Neutrophil (primary cell): Measurements from ENCODE around the gene HSPG2.

Experiments used
- H3K27ac ChIP-seq: fragments of 200-600 bp; sonication (generic); 2 replicates; pipeline ENCODE4 v1.5.1; 2016; ENCODE audit warnings: mild to moderate bottlenecking, moderate library complexity
- H3K27me3 ChIP-seq: fragments of 200-600 bp; sonication (generic); 2 replicates; pipeline ENCODE4 v1.6.0; 2016; ENCODE audit warnings: mild to moderate bottlenecking
- H3K36me3 ChIP-seq: fragments of 200-600 bp; sonication (generic); 2 replicates; pipeline ENCODE4 v1.5.1; 2017
- H3K4me1 ChIP-seq, 2 experiments: fragments of 200-600 bp in 1 of 2; sonication (generic) in 1 of 2; 1 replicate in 1 of 2; 2 replicates in 1 of 2; pipeline versions ENCODE4 v1.5.1 to v1.6.1; 2013 to 2016; ENCODE audit warnings: low read depth in 1 of 2, low read length in 1 of 2, mild to moderate bottlenecking in 1 of 2, moderate library complexity in 1 of 2; ENCODE audit not compliant: control insufficient read depth in 1 of 2, insufficient read depth in 1 of 2
- H3K4me3 ChIP-seq, 2 experiments: fragments of 200-600 bp in 1 of 2; sonication (generic) in 1 of 2; 1 replicate in 1 of 2; 2 replicates in 1 of 2; pipeline ENCODE4 v1.5.1; 2013 to 2016; ENCODE audit warnings: low read depth in 1 of 2, low read length in 1 of 2, mild to moderate bottlenecking in 1 of 2, moderate library complexity in 1 of 2
- H3K9me3 ChIP-seq: fragments of 200-600 bp; sonication (generic); 2 replicates; pipeline ENCODE4 v1.5.1; 2016
- CTCF ChIP-seq: fragments of 200-600 bp; sonication (generic); IDR thresholded peaks from 2 replicates; pipeline ENCODE4 v1.5.1; 2016; ENCODE audit warnings: antibody characterized with exemption

Gene HSPG2

GRCh38 chr1:21925334-21925940, 11.7 kb downstream of the HSPG2 start:
- no peak overlapping the region for H3K4me3 ChIP-seq
- H3K27ac ChIP-seq: no peak overlapping the region
- no peak for TF ChIP-seq CTCF
- no peaks in the 10 kb centered on the region for H3K36me3 ChIP-seq
- peaks cover 13 to 33% of the 10 kb centered on the region in 2 experiments for H3K4me1 ChIP-seq
- H3K27me3 ChIP-seq: no peaks in the 10 kb centered on the region
- H3K9me3 ChIP-seq: no peaks in the 10 kb centered on the region

- H3K27me3 ChIP-seq: no peaks in the 10 kb centered on the region
- no peaks in the 10 kb centered on the region for H3K9me3 ChIP-seq
- TF ChIP-seq CTCF: no peak
- no peak overlapping the region for H3K4me3 ChIP-seq
- peaks cover 13 to 33% of the 10 kb centered on the region in 2 experiments for H3K4me1 ChIP-seq
- H3K27ac ChIP-seq: no peak overlapping the region
- H3K36me3 ChIP-seq: no peaks in the 10 kb centered on the region
Observed at GRCh38 chr1:21924503-21925005, 12.6 kb downstream of the HSPG2 start.

GRCh38 chr1:21922090-21923013, 14.8 kb downstream of the HSPG2 start:
- no peaks in the 10 kb centered on the region for H3K27me3 ChIP-seq
- peaks cover 13 to 31% of the 10 kb centered on the region in 2 experiments for H3K4me1 ChIP-seq
- H3K36me3 ChIP-seq: no peaks in the 10 kb centered on the region
- no peak overlapping the region for H3K27ac ChIP-seq
- H3K4me3 ChIP-seq: no peak overlapping the region
- no peak for TF ChIP-seq CTCF
- no peaks in the 10 kb centered on the region for H3K9me3 ChIP-seq

- H3K4me1 ChIP-seq: peaks cover 13 to 29% of the 10 kb centered on the region in 2 experiments
Observed at GRCh38 chr1:21921100-21921875, 15.8 kb downstream of the HSPG2 start.

More at GRCh38 chr1:21921100-21921875, 15.8 kb downstream of the HSPG2 start:
- Histone ChIP-seq H3K36me3 (no peaks in the 10 kb centered on the region), H3K27ac (no peak overlapping the region), H3K27me3 (no peaks in the 10 kb centered on the region), H3K9me3 (no peaks in the 10 kb centered on the region), H3K4me3 (no peak overlapping the region)
- TF ChIP-seq CTCF: no peak
